ENCODE results near the gene ARSJ. TPM values are rescaled to one million over a fixed set of nuclear protein-coding genes. Genes with fewer than 3 reads are reported as not detected.

The ARSJ gene
- total and polyA plus RNA-seq, 2 of the 8 experiments (the other 6 are each of a cell fraction or from before 2014, with no cell fraction given), result 1.4 to 6.3 TPM

DNA sequence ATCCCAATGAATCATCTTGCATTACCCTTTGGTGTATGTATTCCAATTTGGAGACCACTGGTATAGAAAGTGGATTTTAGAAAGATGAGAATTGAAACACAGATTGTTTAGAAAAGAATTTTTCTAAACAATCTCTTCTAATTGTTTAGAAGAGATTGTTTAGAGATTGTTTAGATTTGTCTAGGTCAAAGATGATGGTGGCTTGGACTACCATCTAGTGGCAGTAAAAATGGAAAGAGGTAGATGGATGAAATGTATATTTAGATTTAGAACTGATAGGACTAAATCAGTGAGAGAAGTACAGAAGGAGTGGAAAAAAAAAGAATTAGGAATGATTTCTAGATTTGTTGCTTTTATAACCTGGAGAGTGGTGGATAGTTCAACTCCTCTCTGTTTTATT, 70.6 kb downstream of the ARSJ start:
- Histone ChIP-seq H3K4me3 (ENCODE audit: extremely low read depth in 1 of 4, insufficient read depth in 2 of 4, low read depth in 3 of 4, low read length in 4 of 4) (no peak overlapping the region), H2BK120ac (replicated peaks; ENCODE audit: low read depth, low read length) (no peak overlapping the region), H4K8ac (ENCODE audit: extremely low read depth, insufficient read depth, low read length) (no peak overlapping the region), H4K5ac (ENCODE audit: insufficient read length, low read depth, low read length) (no peak overlapping the region), H3K23ac (ENCODE audit: insufficient read length) (no peak overlapping the region), H3K18ac (ENCODE audit: extremely low read depth, low read length) (no peak overlapping the region), H4K91ac (replicated peaks; ENCODE audit: insufficient read length, low read length) (no peak overlapping the region), H3K4me1 (replicated peaks in 1 of 4; ENCODE audit: control insufficient read depth in 3 of 4, insufficient read depth in 4 of 4, low read length in 3 of 4) (no peaks in the 10 kb centered on the region), H2AK5ac (ENCODE audit: low read depth, low read length) (no peak overlapping the region), H3K9me3 (ENCODE audit: insufficient read depth in 2 of 2, low read depth in 1 of 2, low read length in 1 of 2) (no peaks in the 10 kb centered on the region), H2BK12ac (ENCODE audit: low read depth, low read length) (no peak overlapping the region), H3K79me1 (ENCODE audit: low read depth, low read length) (no peaks in the 10 kb centered on the region), H3K36me3 (ENCODE audit: control insufficient read depth in 2 of 4, insufficient read depth in 4 of 4, low read length in 3 of 4) (no peaks in the 10 kb centered on the region), H3K14ac (ENCODE audit: insufficient read length) (no peak overlapping the region), H4K20me1 (replicated peaks in 1 of 2; ENCODE audit: control insufficient read depth in 1 of 2, insufficient read depth in 2 of 2, low read length in 2 of 2) (no peaks in the 10 kb centered on the region), H3K4me2 (ENCODE audit: insufficient read depth in 1 of 2, low read depth in 2 of 2, low read length in 2 of 2) (no peak overlapping the region), H3K23me2 (ENCODE audit: low read depth, low read length) (no peaks in the 10 kb centered on the region; the same call in 1 of the 2 replicates), H2AFZ (ENCODE audit: low read length) (no peak overlapping the region), H2BK5ac (ENCODE audit: low read depth, low read length) (no peak overlapping the region), H3K56ac (replicated peaks; ENCODE audit: insufficient read length, low read depth, low read length) (no peak overlapping the region), H2BK15ac (ENCODE audit: low read length) (no peak overlapping the region), H3K4ac (replicated peaks; ENCODE audit: insufficient read length, low read depth, low read length) (no peak overlapping the region), H3K9ac (replicated peaks in 1 of 4; ENCODE audit: extremely low read depth in 1 of 4, low read depth in 3 of 4, low read length in 3 of 4) (no peak overlapping the region), H3K27ac (ENCODE audit: low read depth, low read length) (no peak overlapping the region), H2BK20ac (ENCODE audit: low read length) (no peak overlapping the region), H3K79me2 (ENCODE audit: control insufficient read depth in 1 of 2, insufficient read depth in 2 of 2, low read length in 2 of 2) (no peaks in the 10 kb centered on the region), H3K27me3 (replicated peaks in 1 of 4; ENCODE audit: control insufficient read depth in 3 of 4, extremely low read depth in 1 of 4, insufficient read depth in 3 of 4, low read length in 3 of 4) (no peaks in the 10 kb centered on the region)
- DNase-seq (ENCODE audit: low read depth in 1 of 2, low spot score in 2 of 2) (no peak), FAIRE-seq (no peak)
- TF ChIP-seq TEAD4 (IDR thresholded peaks at IDR 0.05; ENCODE audit: low read depth, low read length), result no peak
- no peak for TF ChIP-seq RNF2 (IDR thresholded peaks at IDR 0.05; ENCODE audit: borderline replicate concordance, low read depth, low read length, missing control alignments, poor library complexity, severe bottlenecking)
- TF ChIP-seq SAP30 (IDR thresholded peaks at IDR 0.05; ENCODE audit: insufficient read depth, insufficient replicate concordance, low read length), result no peak
- TF ChIP-seq FOSL1 (IDR thresholded peaks at IDR 0.05; ENCODE audit: insufficient read depth, low read depth, low read length), result no peak
- no peak for TF ChIP-seq CTCF (IDR thresholded peaks at IDR 0.05; ENCODE audit: control extremely low read depth in 1 of 3, insufficient read depth in 1 of 3, low read depth in 1 of 3, low read length in 3 of 3)
- TF ChIP-seq EGR1 (IDR thresholded peaks at IDR 0.05; ENCODE audit: borderline replicate concordance, low read depth, low read length), result no peak
- no peak for TF ChIP-seq CREB1 (IDR thresholded peaks at IDR 0.05)
- no peak for TF ChIP-seq RXRA (IDR thresholded peaks at IDR 0.05; ENCODE audit: insufficient read depth, low read depth, low read length)
- no peak for TF ChIP-seq POLR2A (IDR thresholded peaks at IDR 0.05; ENCODE audit: control extremely low read depth in 1 of 2, low read depth in 2 of 2, low read length in 2 of 2)
- no peak for TF ChIP-seq GABPA (IDR thresholded peaks at IDR 0.05; ENCODE audit: borderline replicate concordance, insufficient read depth, low read length)
- ChIA-PET CTCF (ENCODE audit: partially characterized antibody) (no interaction called here), POLR2A (ENCODE audit: partially characterized antibody) (no interaction called here)

Data from H1 (cell line).